Stimulated activated CD8-positive, alpha-beta memory T cell treated with anti-CD3 and anti-CD28 coated beads, Interleukin-7, amount 100 ng/mL, for 48 hours (primary cell): ENCODE results near the gene LCE1F.

Experiments used
- DNase-seq, 2 donors: peaks; one replicate each; pipeline ENCODE4 v3.0.0-alpha.2; 2020; ENCODE audit warnings: low read depth in 1 of 2; ENCODE audit errors: extremely low read depth in 1 of 2

The LCE1F gene

GRCh38 chr1:152774875-152775274, at the start of gene LCE1F:
LCE1F (plus strand) TSS chr1:152775140; CDS start chr1:152776372, 1,232 bp downstream.
- no peak for DNase-seq

- DNase-seq = no peak
Measured at GRCh38 chr1:152725261-152725660, 49.7 kb upstream of the LCE1F start.

GRCh38 chr1:152728986-152729385, 46.0 kb upstream of the LCE1F start:
- no peak for DNase-seq

GRCh38 chr1:152735648-152736047, 39.3 kb upstream of the LCE1F start:
- no peak for DNase-seq

- DNase-seq = no peak
Measured at GRCh38 chr1:152737997-152738396, 36.9 kb upstream of the LCE1F start.

GRCh38 chr1:152739841-152740240, 35.1 kb upstream of the LCE1F start:
- no peak for DNase-seq

- no peak for DNase-seq
Measured at GRCh38 chr1:152741656-152742055, 33.3 kb upstream of the LCE1F start.

- no peak for DNase-seq
Measured at GRCh38 chr1:152743371-152744145, 31.4 kb upstream of the LCE1F start.

- DNase-seq = no peak
Measured at GRCh38 chr1:152745289-152745704, 29.6 kb upstream of the LCE1F start.

- DNase-seq = no peak
Measured at GRCh38 chr1:152745765-152746444, 29.0 kb upstream of the LCE1F start.

- no peak for DNase-seq
Measured at GRCh38 chr1:152747831-152748230, 27.1 kb upstream of the LCE1F start.

GRCh38 chr1:152752225-152752624, 22.7 kb upstream of the LCE1F start:
- no peak for DNase-seq

- DNase-seq = no peak
Measured at GRCh38 chr1:152753586-152753985, 21.4 kb upstream of the LCE1F start.

GRCh38 chr1:152756872-152757271, 18.1 kb upstream of the LCE1F start:
- no peak for DNase-seq

- no peak for DNase-seq
Measured at GRCh38 chr1:152757747-152758146, 17.2 kb upstream of the LCE1F start, which contains the start of gene KPRP. KPRP (plus strand) TSS chr1:152758025; CDS start chr1:152759589, 1,564 bp downstream.

- DNase-seq = no peak
Measured at GRCh38 chr1:152758636-152759035, 16.3 kb upstream of the LCE1F start.

GRCh38 chr1:152759453-152760173, 15.3 kb upstream of the LCE1F start:
- no peak for DNase-seq

GRCh38 chr1:152760551-152761190, 14.3 kb upstream of the LCE1F start:
- DNase-seq = no peak

GRCh38 chr1:152761609-152762213, 13.2 kb upstream of the LCE1F start:
- DNase-seq = no peak

- DNase-seq = no peak
Measured at GRCh38 chr1:152768847-152769533, 6.0 kb upstream of the LCE1F start.
